Measurements from ENCODE around the gene RNF123.

RNF123 gene

GRCh38 chr3:49668861-49669260 is 20.5 kb upstream of the RNF123 start:
- TF ChIP-seq CTCF (conservative IDR thresholded peaks at IDR 0.05; ENCODE audit: control insufficient read depth, insufficient read depth, low read depth, low read length): no peak
- no peak for DNase-seq (ENCODE audit: low read depth)
- no peak overlapping the region for H3K4me3 ChIP-seq (ENCODE audit: control insufficient read depth, low read depth, low read length)

GRCh38 chr3:49669352-49669751 is 20.0 kb upstream of the RNF123 start:
- no peak for DNase-seq (ENCODE audit: low read depth)
- H3K4me3 ChIP-seq (ENCODE audit: control insufficient read depth, low read depth, low read length): no peak overlapping the region
- no peak for TF ChIP-seq CTCF (conservative IDR thresholded peaks at IDR 0.05; ENCODE audit: control insufficient read depth, insufficient read depth, low read depth, low read length)

GRCh38 chr3:49670940-49671290 is 18.4 kb upstream of the RNF123 start:
- no peak for TF ChIP-seq CTCF (conservative IDR thresholded peaks at IDR 0.05; ENCODE audit: control insufficient read depth, insufficient read depth, low read depth, low read length)
- H3K4me3 ChIP-seq (ENCODE audit: control insufficient read depth, low read depth, low read length): no peak overlapping the region

GRCh38 chr3:49671291-49672288 is 17.8 kb upstream of the RNF123 start:
- TF ChIP-seq CTCF (conservative IDR thresholded peaks at IDR 0.05; ENCODE audit: control insufficient read depth, insufficient read depth, low read depth, low read length): peak; percentile 92
- peak; percentile 61 for DNase-seq (ENCODE audit: low read depth)

More at GRCh38 chr3:49670940-49671290, 18.4 kb upstream of the RNF123 start:
- no peak for DNase-seq (ENCODE audit: low read depth)

GRCh38 chr3:49673121-49673714 is 16.1 kb upstream of the RNF123 start:
- TF ChIP-seq CTCF (conservative IDR thresholded peaks at IDR 0.05; ENCODE audit: control insufficient read depth, insufficient read depth, low read depth, low read length): no peak
- H3K4me3 ChIP-seq (ENCODE audit: control insufficient read depth, low read depth, low read length): peak overlapping the region; percentile 66
- no peak for DNase-seq (ENCODE audit: low read depth)

More at GRCh38 chr3:49671291-49672288, 17.8 kb upstream of the RNF123 start:
- H3K4me3 ChIP-seq (ENCODE audit: control insufficient read depth, low read depth, low read length): no peak overlapping the region

- TF ChIP-seq CTCF (conservative IDR thresholded peaks at IDR 0.05; ENCODE audit: control insufficient read depth, insufficient read depth, low read depth, low read length): no peak
- H3K4me3 ChIP-seq (ENCODE audit: control insufficient read depth, low read depth, low read length): peak within 1 kb of the TSS; percentile 66
- peak; percentile 95 for DNase-seq (ENCODE audit: low read depth)
Observed at GRCh38 chr3:49673715-49674496, 15.5 kb upstream of the RNF123 start, which contains the start of gene APEH. Gene APEH, plus strand, starts transcription at chr3:49674351. Its CDS starts 51 bp downstream, at chr3:49674402.

Measured in fibroblast of mammary gland (primary cell).